Vagina (tissue), 2 donors: Measurements from ENCODE around the gene CCR5. TPM values are rescaled to one million over a fixed set of nuclear protein-coding genes. Genes with fewer than 3 reads are reported as not detected.

Experiments used
- DNase-seq, 2 donors: peaks; one replicate each; pipeline ENCODE4 v3.0.0-alpha.2; 2017; ENCODE audit errors: extremely low spot score in 2 of 2
- H3K27ac ChIP-seq: fragments of 200-600 bp; sonication (generic); one replicate; pipeline ENCODE4 v1.5.1; 2019
- H3K27me3 ChIP-seq: fragments of 200-600 bp; sonication (generic); one replicate; pipeline ENCODE4 v1.5.1; 2019
- H3K36me3 ChIP-seq, 2 donors: fragments of 200-600 bp; sonication (generic); one replicate each; pipeline ENCODE4 v1.5.1; 2017 to 2019
- H3K4me1 ChIP-seq: fragments of 200-600 bp; sonication (generic); one replicate; pipeline ENCODE4 v1.5.1; 2019
- H3K4me3 ChIP-seq, 2 donors: fragments of 200-600 bp; sonication (generic); 1 replicate in 1 of 2; 2 replicates in 1 of 2; pipeline ENCODE4 v1.5.1; 2016 to 2019
- H3K9me3 ChIP-seq: fragments of 200-600 bp; sonication (generic); one replicate; pipeline ENCODE4 v1.5.1; 2019
- CTCF ChIP-seq, 3 experiments: fragments of 450-650 bp in 2 of 3; fragments of 200-600 bp in 1 of 3; sonication (generic) in 1 of 3; IDR thresholded peaks; one replicate each; pipeline ENCODE4 v1.5.1; 2017 to 2019; ENCODE audit warnings: antibody characterized with exemption in 3 of 3, mild to moderate bottlenecking in 2 of 3, moderate library complexity in 2 of 3
- POLR2A ChIP-seq, 2 donors: fragments of 450-650 bp; IDR thresholded peaks; one replicate each; pipeline ENCODE4 v1.6.1; 2017; ENCODE audit warnings: antibody characterized with exemption in 2 of 2, mild to moderate bottlenecking in 2 of 2, moderate library complexity in 2 of 2
- POLR2AphosphoS5 ChIP-seq, 2 donors: sonication (generic); formaldehyde crosslinking; IDR thresholded peaks; one replicate each; pipeline ENCODE4 v1.9.0; 2017; ENCODE audit warnings: antibody characterized with exemption in 2 of 2, mild to moderate bottlenecking in 2 of 2, low read depth in 1 of 2; ENCODE audit not compliant: insufficient read depth in 1 of 2
- intact Hi-C: fragments of 100-400 bp; cut with DNase I; formaldehyde crosslinking; loops from one replicate; pipeline ENCODE4 v1.15.1; 2023
- total RNA-seq: library from RNA; depleted of rRNA; stranded (reverse); fragments of >200 nt; gene quantifications from one replicate; pipeline ENCODE4 v1.2.3, GENCODE V29; 2016

The CCR5 gene
- total RNA-seq, 1 donor from 2014 or later: 3.9 TPM

DNA sequence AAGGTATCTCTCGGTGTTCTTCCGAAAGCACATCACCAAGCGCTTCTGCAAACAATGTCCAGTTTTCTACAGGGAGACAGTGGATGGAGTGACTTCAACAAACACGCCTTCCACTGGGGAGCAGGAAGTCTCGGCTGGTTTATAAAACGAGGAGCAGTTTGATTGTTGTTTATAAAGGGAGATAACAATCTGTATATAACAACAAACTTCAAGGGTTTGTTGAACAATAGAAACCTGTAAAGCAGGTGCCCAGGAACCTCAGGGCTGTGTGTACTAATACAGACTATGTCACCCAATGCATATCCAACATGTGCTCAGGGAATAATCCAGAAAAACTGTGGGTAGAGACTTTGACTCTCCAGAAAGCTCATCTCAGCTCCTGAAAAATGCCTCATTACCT is 12.3 kb upstream of the CCR5 start:
- H3K36me3 ChIP-seq: no peaks in the 10 kb centered on the region
- peaks cover 5% of the 10 kb centered on the region for H3K4me1 ChIP-seq
- intact Hi-C loops: no loop called here
- no peak for DNase-seq
- TF ChIP-seq POLR2AphosphoS5 (IDR thresholded peaks at IDR 0.05; ENCODE audit: insufficient read depth in 1 of 2, low read depth in 1 of 2): no peak
- TF ChIP-seq CTCF (IDR thresholded peaks at IDR 0.05): no peak
- TF ChIP-seq POLR2A (IDR thresholded peaks at IDR 0.05): no peak
- no peak overlapping the region for H3K4me3 ChIP-seq
- no peak overlapping the region for H3K27ac ChIP-seq
- H3K27me3 ChIP-seq: no peaks in the 10 kb centered on the region
- H3K9me3 ChIP-seq: no peaks in the 10 kb centered on the region

GRCh38 chr3:46359733-46360493 is 10.8 kb upstream of the CCR5 start:
- DNase-seq: no peak
- Histone ChIP-seq H3K9me3 (no peaks in the 10 kb centered on the region), H3K36me3 (no peaks in the 10 kb centered on the region), H3K27ac (peak overlapping the region; percentile 2), H3K27me3 (no peaks in the 10 kb centered on the region), H3K4me3 (no peak overlapping the region), H3K4me1 (peaks cover 5% of the 10 kb centered on the region)
- intact Hi-C loops: no loop called here
- TF ChIP-seq CTCF (IDR thresholded peaks at IDR 0.05) (no peak), POLR2AphosphoS5 (IDR thresholded peaks at IDR 0.05; ENCODE audit: insufficient read depth in 1 of 2, low read depth in 1 of 2) (no peak), POLR2A (IDR thresholded peaks at IDR 0.05) (no peak)

DNA sequence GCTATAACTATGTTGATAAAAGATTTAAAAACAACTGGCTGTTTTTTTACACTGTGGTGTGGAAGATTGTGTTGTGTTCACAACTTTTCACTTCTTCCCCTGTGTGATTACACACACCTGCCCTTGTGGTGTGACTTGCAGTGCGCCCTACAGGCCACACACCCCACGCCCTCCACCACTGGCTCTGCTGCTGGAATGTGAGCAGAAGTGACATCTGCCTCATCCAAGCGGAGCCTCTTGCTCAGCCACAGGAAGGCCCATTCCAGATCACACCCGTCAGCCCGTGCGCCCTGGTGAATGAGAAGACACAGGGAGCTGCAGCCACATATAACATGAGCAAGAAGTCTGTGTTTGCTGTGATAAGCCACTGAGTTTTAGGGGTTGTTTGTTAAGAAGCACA is 9.8 kb upstream of the CCR5 start:
- no peak overlapping the region for H3K27ac ChIP-seq
- H3K36me3 ChIP-seq: no peaks in the 10 kb centered on the region
- no peaks in the 10 kb centered on the region for H3K9me3 ChIP-seq
- no peak for TF ChIP-seq CTCF (IDR thresholded peaks at IDR 0.05)
- no peak for TF ChIP-seq POLR2AphosphoS5 (IDR thresholded peaks at IDR 0.05; ENCODE audit: insufficient read depth in 1 of 2, low read depth in 1 of 2)
- no peak for TF ChIP-seq POLR2A (IDR thresholded peaks at IDR 0.05)
- no peak overlapping the region for H3K4me3 ChIP-seq
- H3K27me3 ChIP-seq: no peaks in the 10 kb centered on the region
- H3K4me1 ChIP-seq: peaks cover 5% of the 10 kb centered on the region
- DNase-seq: no peak
- intact Hi-C loops: no loop called here

- no peak overlapping the region for H3K27ac ChIP-seq
- no peak overlapping the region for H3K4me3 ChIP-seq
- peaks cover 5% of the 10 kb centered on the region for H3K4me1 ChIP-seq
- no peak for DNase-seq
- H3K27me3 ChIP-seq: no peaks in the 10 kb centered on the region
- H3K9me3 ChIP-seq: no peaks in the 10 kb centered on the region
- intact Hi-C loops: no loop called here
- no peaks in the 10 kb centered on the region for H3K36me3 ChIP-seq
- peak in 1 of 2 donors; percentile 32 for TF ChIP-seq POLR2AphosphoS5 (IDR thresholded peaks at IDR 0.05; ENCODE audit: insufficient read depth in 1 of 2, low read depth in 1 of 2)
- TF ChIP-seq CTCF (IDR thresholded peaks at IDR 0.05): no peak
- TF ChIP-seq POLR2A (IDR thresholded peaks at IDR 0.05): no peak
These were observed 9.1 kb upstream of the CCR5 start for GRCh38 chr3:46361408-46362283.
